Psoas muscle (tissue), 8 donors: ENCODE measurements around the gene POT1. TPM values are rescaled to one million over a fixed set of nuclear protein-coding genes. Genes with fewer than 3 reads are reported as not detected.

Experiments used
- ATAC-seq, 4 donors: fragments of 200-7000 bp; cut with Tn5 transposase; one replicate each; pipeline ENCODE4 v1.9.1; 2020; ENCODE audit warnings: moderate library complexity in 3 of 4, mild to moderate bottlenecking in 2 of 4
- DNase-seq, 2 donors: peaks; one replicate each; pipeline ENCODE4 v3.0.0-alpha.2; 2020
- H3K27ac ChIP-seq: fragments of 200-600 bp; one replicate; pipeline ENCODE4 v1.8.0; 2022
- H3K27me3 ChIP-seq, 3 donors: fragments of 200-600 bp in 1 of 3; one replicate each; pipeline versions ENCODE4 v1.6.1 to v1.8.0; 2013 to 2022; ENCODE audit warnings: low read length in 2 of 3, mild to moderate bottlenecking in 2 of 3, moderate library complexity in 1 of 3; ENCODE audit not compliant: insufficient read depth in 3 of 3
- H3K36me3 ChIP-seq, 2 donors: fragments of 200-600 bp in 1 of 2; one replicate each; pipeline versions ENCODE4 v1.6.1 to v1.8.0; 2013 to 2022; ENCODE audit warnings: low read depth in 1 of 2, mild to moderate bottlenecking in 1 of 2, moderate library complexity in 1 of 2; ENCODE audit not compliant: insufficient read depth in 1 of 2
- H3K4me1 ChIP-seq: fragments of 200-600 bp; one replicate; pipeline ENCODE4 v1.8.0; 2022
- H3K4me3 ChIP-seq: fragments of 200-600 bp; one replicate; pipeline ENCODE4 v1.8.0; 2022; ENCODE audit warnings: mild to moderate bottlenecking
- H3K9me3 ChIP-seq: fragments of 200-600 bp; one replicate; pipeline ENCODE4 v1.8.0; 2022
- WGBS, 3 donors: extraction: QIAGEN DNeasy Blood & Tissue Kit; methylation state at CpG; one replicate each; pipeline versions ENCODE4 v1.1.6 to v1.1.7; 2013; 5-methylcytosine and 5-hydroxymethylcytosine counted together
- intact Hi-C, 2 donors: fragments of 100-400 bp; cut with DNase I; formaldehyde crosslinking; loops; one replicate each; pipeline versions ENCODE4 v1.11.0 to v1.14.2; 2022
- polyA plus RNA-seq, 3 donors: library from polyadenylated mRNA; stranded (reverse); fragments of 200-250 nt; gene quantifications; one replicate each; pipeline ENCODE4 v1.2.3, GENCODE V29; 2013
- total RNA-seq, 4 donors: library from RNA; stranded (reverse); fragmentation: NEBNext Ultra II Directional in 2 of 4; extraction: Animal tissue kit (Norgen Biotek cat#: 25700) in 2 of 4; gene quantifications; one replicate each; pipeline versions ENCODE4 v1.2.1 to v1.2.4, GENCODE V29; 2021 to 2023
- TF ChIP-seq, protein P1 (sequence below): fragments of 200-600 bp; IDR thresholded peaks from one replicate; pipeline ENCODE4 v1.8.0; 2022; ENCODE audit warnings: antibody characterized with exemption
- donor health status: healthy with polysubstance abuse.
- donor health status: DM: no; HTN: no; CAD: no; lungs with moderate emphysema.
- donor health status: Bipolar disorder and iron deficiency.
- donor health status: healthy.
- donor health status: DM: yes; HTN: yes; CAD: no.
- donor health status: DM: no; HTN: no; CAD: no.
- donor health status: DM: no; HTN: no; CAD: no.
- donor health status: DM: yes; HTN: yes; CAD: no.

The POT1 gene
- total and polyA plus RNA-seq, 7 donors, result 4.1 to 9.1 (median 6.5) TPM

DNA sequence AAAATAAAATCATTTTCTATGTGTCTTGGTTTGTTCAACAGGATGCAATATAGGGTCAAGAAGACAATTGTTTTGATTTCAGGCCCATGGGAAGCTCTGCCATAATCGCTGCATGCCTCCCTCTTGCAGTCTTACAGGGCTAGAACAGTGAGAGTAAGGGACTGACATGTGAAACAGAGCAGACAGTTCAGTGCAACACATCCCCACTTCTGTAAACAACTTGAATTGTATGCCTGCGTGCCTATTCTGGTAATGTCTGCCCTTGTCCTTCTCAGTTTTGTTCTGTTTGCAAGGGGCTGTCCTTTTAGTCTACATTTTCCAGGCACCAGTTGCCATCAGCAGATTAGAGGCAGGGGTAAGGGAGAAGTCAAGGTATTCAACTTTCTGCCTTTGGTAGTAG lies 129.2 kb downstream of the POT1 start:
- intact Hi-C loops, result no loop called here

GRCh38 chr7:124799448-124799847 lies 130.2 kb downstream of the POT1 start:
- H3K27ac ChIP-seq, result no peak overlapping the region
- TF ChIP-seq, protein P1, sequence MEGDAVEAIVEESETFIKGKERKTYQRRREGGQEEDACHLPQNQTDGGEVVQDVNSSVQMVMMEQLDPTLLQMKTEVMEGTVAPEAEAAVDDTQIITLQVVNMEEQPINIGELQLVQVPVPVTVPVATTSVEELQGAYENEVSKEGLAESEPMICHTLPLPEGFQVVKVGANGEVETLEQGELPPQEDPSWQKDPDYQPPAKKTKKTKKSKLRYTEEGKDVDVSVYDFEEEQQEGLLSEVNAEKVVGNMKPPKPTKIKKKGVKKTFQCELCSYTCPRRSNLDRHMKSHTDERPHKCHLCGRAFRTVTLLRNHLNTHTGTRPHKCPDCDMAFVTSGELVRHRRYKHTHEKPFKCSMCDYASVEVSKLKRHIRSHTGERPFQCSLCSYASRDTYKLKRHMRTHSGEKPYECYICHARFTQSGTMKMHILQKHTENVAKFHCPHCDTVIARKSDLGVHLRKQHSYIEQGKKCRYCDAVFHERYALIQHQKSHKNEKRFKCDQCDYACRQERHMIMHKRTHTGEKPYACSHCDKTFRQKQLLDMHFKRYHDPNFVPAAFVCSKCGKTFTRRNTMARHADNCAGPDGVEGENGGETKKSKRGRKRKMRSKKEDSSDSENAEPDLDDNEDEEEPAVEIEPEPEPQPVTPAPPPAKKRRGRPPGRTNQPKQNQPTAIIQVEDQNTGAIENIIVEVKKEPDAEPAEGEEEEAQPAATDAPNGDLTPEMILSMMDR, result no peak
- ATAC-seq, result no peak
- intact Hi-C loops, result no loop called here
- no peaks in the 10 kb centered on the region for H3K27me3 ChIP-seq
- H3K4me3 ChIP-seq, result no peak overlapping the region
- DNase-seq, result no peak
- 92 to 94% (median 92%) methylated on average over 6 of the region's 6 CpGs for WGBS, 3 donors
- H3K9me3 ChIP-seq, result no peaks in the 10 kb centered on the region
- H3K36me3 ChIP-seq, result no peaks in the 10 kb centered on the region
- no peaks in the 10 kb centered on the region for H3K4me1 ChIP-seq

More for the DNA sequence above, 129.2 kb downstream of the POT1 start:
- no peak for ATAC-seq
- DNase-seq, result no peak
- TF ChIP-seq, protein P1, result no peak
- no peak overlapping the region for H3K4me3 ChIP-seq
- H3K27me3 ChIP-seq, result no peaks in the 10 kb centered on the region
- H3K36me3 ChIP-seq, result no peaks in the 10 kb centered on the region
- H3K4me1 ChIP-seq, result no peaks in the 10 kb centered on the region
- WGBS, 3 donors, result 62 to 68% (median 63%) methylated on average over 2 of the region's 2 CpGs
- no peaks in the 10 kb centered on the region for H3K9me3 ChIP-seq
- no peak overlapping the region for H3K27ac ChIP-seq

- H3K36me3 ChIP-seq, result no peaks in the 10 kb centered on the region
- no peak overlapping the region for H3K27ac ChIP-seq
- WGBS, 3 donors, result 58 to 63% (median 60%) methylated on average over 2 of the region's 2 CpGs
- TF ChIP-seq, protein P1, result no peak
- DNase-seq, result no peak
- no peaks in the 10 kb centered on the region for H3K4me1 ChIP-seq
- H3K4me3 ChIP-seq, result no peak overlapping the region
- H3K9me3 ChIP-seq, result no peaks in the 10 kb centered on the region
- intact Hi-C loops, result no loop called here
- H3K27me3 ChIP-seq, result no peaks in the 10 kb centered on the region
- no peak for ATAC-seq
Observed at GRCh38 chr7:124796771-124797170, 132.9 kb downstream of the POT1 start.

- TF ChIP-seq, protein P1, result no peak
- ATAC-seq (no peak), DNase-seq (no peak)
- WGBS, 3 donors, result 73 to 80% (median 74%) methylated on average over 3 of the region's 3 CpGs
- H3K27me3 ChIP-seq, result no peaks in the 10 kb centered on the region
- intact Hi-C loops, result no loop called here
- no peak overlapping the region for H3K27ac ChIP-seq
- no peaks in the 10 kb centered on the region for H3K4me1 ChIP-seq
- no peaks in the 10 kb centered on the region for H3K36me3 ChIP-seq
- no peaks in the 10 kb centered on the region for H3K9me3 ChIP-seq
- H3K4me3 ChIP-seq, result no peak overlapping the region
Observed at GRCh38 chr7:124792696-124793095, 136.9 kb downstream of the POT1 start.

- H3K27ac ChIP-seq, result no peak overlapping the region
- H3K36me3 ChIP-seq, result no peaks in the 10 kb centered on the region
- DNase-seq, result no peak
- TF ChIP-seq, protein P1, result no peak
- no peaks in the 10 kb centered on the region for H3K27me3 ChIP-seq
- ATAC-seq, result no peak
- H3K4me1 ChIP-seq, result no peaks in the 10 kb centered on the region
- no peak overlapping the region for H3K4me3 ChIP-seq
- intact Hi-C loops, result no loop called here
- H3K9me3 ChIP-seq, result no peaks in the 10 kb centered on the region
Observed at GRCh38 chr7:124792002-124792401, 137.6 kb downstream of the POT1 start.
